Measurements from ENCODE around the gene SERPING1. TPM values are rescaled to one million over a fixed set of nuclear protein-coding genes. Genes with fewer than 3 reads are reported as not detected.

Gene SERPING1
- total RNA-seq, result 100 to 1,000 TPM in 1 of 2 donors, 10 to 100 TPM in 1; 88.7 to 205 TPM

DNA sequence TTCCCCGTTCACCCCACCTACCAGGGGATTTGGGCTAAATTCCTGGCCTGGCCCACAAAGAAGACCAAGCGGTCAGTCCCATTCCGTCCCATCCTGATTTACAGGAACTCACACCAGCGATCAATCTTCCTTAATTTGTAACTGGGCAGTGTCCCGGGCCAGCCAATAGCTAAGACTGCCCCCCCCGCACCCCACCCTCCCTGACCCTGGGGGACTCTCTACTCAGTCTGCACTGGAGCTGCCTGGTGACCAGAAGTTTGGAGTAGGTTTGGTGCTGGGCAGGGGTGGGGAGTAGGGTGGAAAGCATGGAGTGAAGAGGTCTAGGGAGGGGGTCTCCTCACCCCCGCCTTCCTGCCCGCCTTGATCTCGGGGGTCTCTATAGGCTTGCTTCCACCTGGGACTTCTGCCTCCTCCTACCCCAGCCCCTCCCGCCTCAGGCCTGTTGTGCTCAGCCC lies at the start of gene SERPING1:
Gene SERPING1 (plus strand): TSS at position 225 of the 455 bp plus-strand sequence. CDS start 586 bp downstream, outside the sequence.
- Histone ChIP-seq H3K27me3 (replicated peaks; ENCODE audit: insufficient read depth) (no peaks in the 10 kb centered on the region), H3K4me1 (replicated peaks) (no peaks in the 10 kb centered on the region), H3K4me3 (peak within 1 kb of the TSS; percentile 48), H3K27ac (peak within 1 kb of the TSS; percentile 71 to 82), H3K36me3 (no peaks in the 10 kb centered on the region), H3K9me3 (no peaks in the 10 kb centered on the region)
- peak; percentile 10 for DNase-seq (ENCODE audit: low spot score)
- 9% methylated on average over 10 of the region's 10 CpGs for WGBS
- intact Hi-C loops (cut with DNase I), result no loop called here
- TF ChIP-seq, protein P1, sequence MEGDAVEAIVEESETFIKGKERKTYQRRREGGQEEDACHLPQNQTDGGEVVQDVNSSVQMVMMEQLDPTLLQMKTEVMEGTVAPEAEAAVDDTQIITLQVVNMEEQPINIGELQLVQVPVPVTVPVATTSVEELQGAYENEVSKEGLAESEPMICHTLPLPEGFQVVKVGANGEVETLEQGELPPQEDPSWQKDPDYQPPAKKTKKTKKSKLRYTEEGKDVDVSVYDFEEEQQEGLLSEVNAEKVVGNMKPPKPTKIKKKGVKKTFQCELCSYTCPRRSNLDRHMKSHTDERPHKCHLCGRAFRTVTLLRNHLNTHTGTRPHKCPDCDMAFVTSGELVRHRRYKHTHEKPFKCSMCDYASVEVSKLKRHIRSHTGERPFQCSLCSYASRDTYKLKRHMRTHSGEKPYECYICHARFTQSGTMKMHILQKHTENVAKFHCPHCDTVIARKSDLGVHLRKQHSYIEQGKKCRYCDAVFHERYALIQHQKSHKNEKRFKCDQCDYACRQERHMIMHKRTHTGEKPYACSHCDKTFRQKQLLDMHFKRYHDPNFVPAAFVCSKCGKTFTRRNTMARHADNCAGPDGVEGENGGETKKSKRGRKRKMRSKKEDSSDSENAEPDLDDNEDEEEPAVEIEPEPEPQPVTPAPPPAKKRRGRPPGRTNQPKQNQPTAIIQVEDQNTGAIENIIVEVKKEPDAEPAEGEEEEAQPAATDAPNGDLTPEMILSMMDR (IDR thresholded peaks at IDR 0.05), result no peak
- TF ChIP-seq POLR2AphosphoS5 (IDR thresholded peaks at IDR 0.05), result no peak
- no peak for TF ChIP-seq POLR2A (IDR thresholded peaks at IDR 0.05)

DNA sequence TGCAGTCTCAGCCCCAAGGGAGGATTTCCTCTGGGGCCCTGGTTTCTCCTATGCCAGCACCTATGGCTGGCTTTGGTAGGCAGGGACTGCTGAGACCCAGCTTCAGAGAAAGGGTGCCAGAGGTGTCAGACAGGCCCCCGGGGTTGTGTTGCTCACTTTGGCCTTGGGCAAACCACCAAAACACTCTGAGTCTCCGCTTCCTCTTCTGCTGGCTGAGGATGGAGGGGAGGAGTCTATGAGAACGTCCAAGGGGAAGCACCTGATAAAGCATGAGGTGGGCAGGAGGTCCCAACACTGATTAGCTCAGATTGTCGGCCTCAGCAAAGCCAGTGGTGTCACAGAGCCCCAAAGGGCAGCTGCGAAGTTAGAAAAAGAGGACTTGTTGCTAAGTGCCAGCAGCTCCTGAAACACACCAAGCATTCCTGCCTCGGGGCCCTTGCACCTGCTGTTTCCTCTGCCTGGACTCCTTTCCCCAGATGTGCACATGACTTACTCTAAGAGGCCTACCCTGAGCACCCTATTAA lies 49.6 kb upstream of the SERPING1 start:
- no peak for TF ChIP-seq POLR2A (IDR thresholded peaks at IDR 0.05)
- TF ChIP-seq, protein P1 (IDR thresholded peaks at IDR 0.05), result no peak
- no peak for TF ChIP-seq POLR2AphosphoS5 (IDR thresholded peaks at IDR 0.05)
- no peak for DNase-seq (ENCODE audit: low spot score)
- Histone ChIP-seq H3K36me3 (peaks cover 0 to 6% of the 10 kb centered on the region in 2 donors), H3K4me3 (no peak overlapping the region), H3K27ac (no peak overlapping the region), H3K9me3 (no peaks in the 10 kb centered on the region), H3K4me1 (replicated peaks) (no peaks in the 10 kb centered on the region), H3K27me3 (replicated peaks; ENCODE audit: insufficient read depth) (no peaks in the 10 kb centered on the region)
- intact Hi-C loops (cut with DNase I), result no loop called here
- 55% methylated on average over 6 of the region's 6 CpGs for WGBS

DNA sequence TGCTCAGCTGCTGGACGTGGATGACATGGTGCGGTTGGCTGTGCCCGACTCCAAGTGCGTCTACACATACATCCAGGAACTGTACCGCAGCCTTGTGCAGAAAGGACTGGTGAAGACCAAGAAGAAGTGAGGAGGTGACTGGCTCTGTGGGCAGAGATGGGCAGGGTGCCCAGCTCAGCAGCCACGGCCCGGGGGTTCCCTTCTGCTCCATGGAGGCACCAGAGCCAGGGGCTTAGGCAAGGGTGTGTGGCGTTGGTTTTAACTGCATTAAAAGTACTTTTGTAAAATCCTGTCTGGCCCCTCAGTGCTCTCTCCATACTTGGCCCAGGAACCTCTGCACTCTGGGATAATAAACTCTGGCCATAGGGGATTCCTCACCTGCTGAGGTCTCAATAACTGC lies 47.5 kb upstream of the SERPING1 start:
- no peaks in the 10 kb centered on the region for H3K4me1 ChIP-seq (replicated peaks)
- intact Hi-C loops (cut with DNase I), result no loop called here
- no peaks in the 10 kb centered on the region for H3K27me3 ChIP-seq (replicated peaks; ENCODE audit: insufficient read depth)
- no peaks in the 10 kb centered on the region for H3K9me3 ChIP-seq
- no peak for DNase-seq (ENCODE audit: low spot score)
- TF ChIP-seq POLR2AphosphoS5 (IDR thresholded peaks at IDR 0.05), result no peak
- TF ChIP-seq, protein P1 (IDR thresholded peaks at IDR 0.05), result no peak
- no peak for TF ChIP-seq POLR2A (IDR thresholded peaks at IDR 0.05)
- peaks cover 0 to 6% of the 10 kb centered on the region in 2 donors for H3K36me3 ChIP-seq
- H3K27ac ChIP-seq, result no peak overlapping the region
- H3K4me3 ChIP-seq, result no peak overlapping the region
- WGBS, result 86% methylated on average over 8 of the region's 8 CpGs

DNA sequence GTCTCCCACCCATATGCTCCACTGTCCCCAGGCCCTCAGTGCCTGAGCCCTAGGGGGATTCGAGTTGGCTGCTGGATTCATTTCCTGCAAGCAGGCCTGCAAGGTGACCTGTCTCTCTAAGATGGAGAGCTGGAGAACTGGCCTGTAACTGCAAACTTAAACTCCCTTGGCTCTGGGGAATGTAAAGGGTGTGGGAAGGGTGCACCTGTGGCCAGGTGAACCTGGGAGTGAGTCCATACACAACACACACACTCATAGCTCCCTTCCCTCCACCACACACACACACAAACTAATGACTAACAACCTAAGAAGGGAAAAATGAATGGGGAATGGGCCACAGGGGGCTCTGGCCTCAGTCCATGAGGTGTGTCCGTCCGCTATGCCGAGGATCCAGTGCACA lies 45.5 kb upstream of the SERPING1 start:
- Histone ChIP-seq H3K4me3 (no peak overlapping the region), H3K27ac (no peak overlapping the region), H3K36me3 (peaks cover 0 to 6% of the 10 kb centered on the region in 2 donors), H3K27me3 (replicated peaks; ENCODE audit: insufficient read depth) (no peaks in the 10 kb centered on the region), H3K9me3 (no peaks in the 10 kb centered on the region), H3K4me1 (replicated peaks) (no peaks in the 10 kb centered on the region)
- no peak for DNase-seq (ENCODE audit: low spot score)
- WGBS, result 87% methylated on average over 4 of the region's 4 CpGs
- TF ChIP-seq, protein P1 (IDR thresholded peaks at IDR 0.05), result no peak
- TF ChIP-seq POLR2AphosphoS5 (IDR thresholded peaks at IDR 0.05) (no peak), POLR2A (IDR thresholded peaks at IDR 0.05) (no peak)
- intact Hi-C loops (cut with DNase I), result no loop called here

DNA sequence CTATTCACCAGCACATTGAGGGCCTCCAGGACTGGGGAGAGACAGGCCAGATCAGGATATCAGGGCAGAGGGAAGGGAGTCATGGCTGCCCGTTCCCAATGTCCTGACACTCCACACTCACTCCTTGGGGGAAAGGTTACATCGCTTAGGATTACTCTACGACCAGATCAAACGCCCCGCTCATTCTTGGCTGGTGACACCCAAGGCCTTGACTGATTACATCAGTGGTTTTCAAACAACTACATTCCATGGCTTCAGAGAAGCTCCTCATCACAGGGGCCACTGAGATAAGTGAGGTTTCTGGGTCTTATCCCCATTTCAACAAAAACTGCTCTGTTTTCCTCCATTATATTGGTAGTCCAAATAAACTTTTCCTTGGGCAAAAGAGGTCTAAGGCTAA lies 45.0 kb upstream of the SERPING1 start:
- Histone ChIP-seq H3K27me3 (replicated peaks; ENCODE audit: insufficient read depth) (no peaks in the 10 kb centered on the region), H3K36me3 (peaks cover 0 to 6% of the 10 kb centered on the region in 2 donors), H3K4me1 (replicated peaks) (no peaks in the 10 kb centered on the region), H3K27ac (no peak overlapping the region), H3K4me3 (no peak overlapping the region), H3K9me3 (no peaks in the 10 kb centered on the region)
- intact Hi-C loops (cut with DNase I), result no loop called here
- no peak for DNase-seq (ENCODE audit: low spot score)
- TF ChIP-seq POLR2AphosphoS5 (IDR thresholded peaks at IDR 0.05) (no peak), POLR2A (IDR thresholded peaks at IDR 0.05) (no peak)
- TF ChIP-seq, protein P1 (IDR thresholded peaks at IDR 0.05), result no peak
- 79% methylated on average over 5 of the region's 5 CpGs for WGBS
